Measurements from ENCODE around the gene KRTAP10-7. TPM values are rescaled to one million over a fixed set of nuclear protein-coding genes. Genes with fewer than 3 reads are reported as not detected.

Gene KRTAP10-7
- total and polyA plus RNA-seq, 9 of the 15 experiments (the other 6 are each of a cell fraction or from before 2014, with no cell fraction given) = not detected

GRCh38 chr21:44639331-44639655 is 38.9 kb downstream of the KRTAP10-7 start:
- H3K9me3 ChIP-seq (replicated peaks; ENCODE audit: control insufficient read depth, insufficient read depth, low read depth, low read length) = peaks cover 2% of the 10 kb centered on the region
- no TSS peak for BruUV-seq (replicated peaks)
- H3K4me1 ChIP-seq (replicated peaks in 1 of 2; ENCODE audit: control insufficient read depth in 2 of 2, insufficient read depth in 2 of 2, low read length in 2 of 2) = peaks cover 0 to 3% of the 10 kb centered on the region in 2 experiments; a peak in 2 of 5 replicates
- H3K4me2 ChIP-seq (ENCODE audit: insufficient read depth, low read length) = no peak overlapping the region
- no peak overlapping the region for H3K9ac ChIP-seq (ENCODE audit: insufficient read depth in 1 of 2, low read depth in 2 of 2, low read length in 2 of 2)
- H3K27ac ChIP-seq (ENCODE audit: extremely low read depth, low read depth, low read length) = no peak overlapping the region
- in situ Hi-C loops (cut with MboI) = no loop called here
- H3K36me3 ChIP-seq (ENCODE audit: control insufficient read depth, insufficient read depth, low read length) = no peaks in the 10 kb centered on the region
- H3K27me3 ChIP-seq (ENCODE audit: control insufficient read depth in 2 of 2, insufficient read depth in 2 of 2, low read length in 2 of 2) = peaks cover 0 to 6% of the 10 kb centered on the region in 2 experiments; a peak in 2 of 5 replicates
- intact Hi-C loops (cut with micrococcal nuclease) = no loop called here
- ChIA-PET POLR2A (interaction anchor here (0.6 kb wide), 1 partner anchor 28 kb away, joined by 3 read pairs; no protein-coding TSS in a partner anchor), CTCF (ENCODE audit: low intra/inter-chr PET ratio) (no interaction called here)
- no peak overlapping the region for H2AFZ ChIP-seq (ENCODE audit: low read depth, low read length)
- no peaks in the 10 kb centered on the region for H3K79me2 ChIP-seq (ENCODE audit: control insufficient read depth, insufficient read depth, low read length)
- ATAC-seq (no peak), FAIRE-seq (no peak), DNase-seq (ENCODE audit: extremely low read depth in 1 of 4, low spot score in 3 of 4) (no peak)
- 12% methylated on average over 12 of the region's 12 CpGs for whole genome bisulfite sequencing (ENCODE audit: insufficient coverage, low coverage, missing lambda C conversion rate)
- H4K20me1 ChIP-seq (replicated peaks; ENCODE audit: control insufficient read depth, insufficient read depth, low read length) = no peaks in the 10 kb centered on the region
- H3K4me3 ChIP-seq = no peak overlapping the region
- H3K9me1 ChIP-seq (ENCODE audit: control insufficient read depth, insufficient read depth, low read length) = no peaks in the 10 kb centered on the region
- no peak for TF ChIP-seq AFF1 (IDR thresholded peaks at IDR 0.05; ENCODE audit: low read depth in 1 of 2, partially characterized antibody in 2 of 2)
- no peak for TF ChIP-seq BHLHE40 (IDR thresholded peaks at IDR 0.05; ENCODE audit: low read length)
- no peak for TF ChIP-seq ESRRB (CRISPR knock-in tag; IDR thresholded peaks at IDR 0.05; ENCODE audit: borderline replicate concordance)
- no peak for TF ChIP-seq SP1 (CRISPR knock-in tag; IDR thresholded peaks at IDR 0.05)
- TF ChIP-seq HMG20A (CRISPR knock-in tag; conservative IDR thresholded peaks at IDR 0.05) = no peak
- no peak for TF ChIP-seq NR2F6 (CRISPR knock-in tag; IDR thresholded peaks at IDR 0.05)
- TF ChIP-seq TGIF2 (CRISPR knock-in tag; IDR thresholded peaks at IDR 0.05) = no peak
- TF ChIP-seq KLF1 (tag; IDR thresholded peaks at IDR 0.05) = no peak
- TF ChIP-seq DLX4 (CRISPR knock-in tag; IDR thresholded peaks at IDR 0.05) = no peak
- TF ChIP-seq SFPQ (IDR thresholded peaks at IDR 0.05; ENCODE audit: low read depth, low read length) = no peak
- TF ChIP-seq E2F1 (CRISPR knock-in tag; IDR thresholded peaks at IDR 0.05) = no peak
